ENCODE measurements around the gene PREP. TPM values are rescaled to one million over a fixed set of nuclear protein-coding genes. Genes with fewer than 3 reads are reported as not detected.

Gene PREP
- total RNA-seq, 2 experiments from 2014 or later, result 42.1 to 47.0 TPM

DNA sequence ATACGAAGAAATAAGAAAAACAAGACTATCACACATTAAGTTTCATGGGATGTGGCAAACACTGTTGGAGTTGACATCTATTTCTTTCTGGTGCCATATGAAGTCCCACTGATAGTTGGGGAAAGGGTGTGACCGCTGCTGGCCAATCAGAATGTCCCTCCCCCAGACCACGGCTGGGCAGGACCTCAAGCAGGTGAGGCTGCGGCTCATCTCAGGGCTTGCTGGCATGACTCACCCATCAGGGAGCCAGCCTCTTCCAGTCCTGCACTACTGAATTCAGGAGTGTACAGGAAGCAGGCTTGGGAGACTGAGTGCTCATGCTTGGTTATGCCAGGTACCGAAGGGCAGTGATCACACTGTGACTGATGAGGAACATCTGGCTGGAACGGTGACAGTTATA lies 18.9 kb downstream of the PREP start:
- H3K4me1 Mint-ChIP-seq, result peaks cover 26% of the 10 kb centered on the region
- DNase-seq, result no peak
- H3K36me3 Mint-ChIP-seq (ENCODE audit: low read depth), result peaks cover 23% of the 10 kb centered on the region
- CTCF ChIA-PET, result no interaction called here
- no peak overlapping the region for H3K4me3 Mint-ChIP-seq
- H3K27ac Mint-ChIP-seq, result no peak overlapping the region
- H3K9me3 Mint-ChIP-seq, result no peaks in the 10 kb centered on the region
- POLR2A ChIA-PET, result no interaction called here
- H3K27me3 Mint-ChIP-seq, result no peaks in the 10 kb centered on the region

DNA sequence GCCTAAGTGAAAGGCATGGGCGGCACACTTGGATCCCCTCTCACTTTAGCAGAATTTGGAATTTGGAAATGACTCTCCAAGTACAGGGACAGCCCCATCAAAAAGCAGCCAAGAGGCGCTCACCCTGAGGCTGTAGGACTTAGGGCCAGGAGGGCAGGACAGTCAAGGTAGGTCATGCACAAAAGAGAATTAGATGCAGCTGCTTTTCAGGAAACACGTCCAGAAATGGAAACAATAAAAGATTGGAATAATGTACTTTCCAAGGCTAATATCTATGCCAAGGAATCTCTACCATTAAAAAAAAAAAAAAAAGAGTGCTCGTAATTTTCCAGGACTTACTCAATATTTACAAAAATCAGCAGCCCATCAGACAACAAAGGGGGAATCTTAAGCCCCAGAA lies 19.9 kb downstream of the PREP start:
- ChIA-PET CTCF (interaction anchor here (0.6 to 0.7 kb wide), 2 partner anchors 210 to 484 kb away, joined by 3 to 4 read pairs; no protein-coding TSS in a partner anchor), POLR2A (no interaction called here)
- Mint-ChIP-seq H3K9me3 (no peaks in the 10 kb centered on the region), H3K36me3 (ENCODE audit: low read depth) (peaks cover 19% of the 10 kb centered on the region), H3K27me3 (no peaks in the 10 kb centered on the region), H3K27ac (no peak overlapping the region), H3K4me3 (no peak overlapping the region), H3K4me1 (peaks cover 31% of the 10 kb centered on the region)
- no peak for DNase-seq

DNA sequence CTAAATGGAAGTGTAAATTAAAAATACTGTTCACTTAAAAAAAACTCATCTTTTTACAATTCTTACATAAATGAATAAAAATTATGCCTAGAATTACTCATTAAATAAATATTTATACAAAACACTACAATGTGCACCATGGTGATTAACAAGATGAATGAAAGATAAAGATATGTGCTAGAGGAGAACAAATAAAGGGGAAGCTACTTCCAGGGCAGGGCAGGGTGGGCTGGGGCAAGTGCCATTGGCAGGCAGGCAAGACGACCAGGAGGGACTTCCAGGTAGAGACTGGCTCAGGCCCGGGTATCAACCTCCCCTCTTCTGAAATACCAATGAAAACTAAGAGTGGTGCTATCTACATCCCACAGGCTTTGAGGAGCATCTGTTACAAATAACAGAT lies 20.4 kb downstream of the PREP start:
- peaks cover 17% of the 10 kb centered on the region for H3K36me3 Mint-ChIP-seq (ENCODE audit: low read depth)
- no peak overlapping the region for H3K27ac Mint-ChIP-seq
- peaks cover 31% of the 10 kb centered on the region for H3K4me1 Mint-ChIP-seq
- no peak for DNase-seq
- H3K4me3 Mint-ChIP-seq, result no peak overlapping the region
- ChIA-PET POLR2A (no interaction called here), CTCF (no interaction called here)
- H3K9me3 Mint-ChIP-seq, result no peaks in the 10 kb centered on the region
- H3K27me3 Mint-ChIP-seq, result no peaks in the 10 kb centered on the region

DNA sequence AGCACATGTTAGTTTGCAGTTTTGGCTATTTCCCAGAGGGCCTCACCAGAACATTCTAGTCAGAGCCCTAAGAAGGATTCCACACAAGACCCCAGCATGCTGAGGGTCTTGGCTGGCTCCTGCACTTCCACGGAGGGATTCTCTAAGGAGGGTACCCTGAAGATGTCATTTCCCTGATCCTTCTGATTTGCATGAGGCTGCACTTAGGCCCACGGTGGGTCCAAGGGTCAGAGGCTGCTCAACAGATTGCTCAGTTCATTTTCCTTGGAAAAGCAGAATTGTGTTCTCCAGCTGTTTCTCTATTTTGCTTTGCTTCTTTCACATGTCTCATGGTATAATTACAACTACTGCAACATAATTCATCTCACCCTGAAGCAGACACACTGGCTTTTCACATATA lies 22.2 kb downstream of the PREP start:
- peaks cover 14% of the 10 kb centered on the region for H3K36me3 Mint-ChIP-seq (ENCODE audit: low read depth)
- peaks cover 31% of the 10 kb centered on the region for H3K4me1 Mint-ChIP-seq
- H3K27me3 Mint-ChIP-seq, result no peaks in the 10 kb centered on the region
- ChIA-PET CTCF (interaction anchor here (0.9 to 1.3 kb wide), 3 partner anchors 17 to 22 kb away, joined by 3 read pairs; partner anchors contain the start of gene PREP), POLR2A (no interaction called here)
- DNase-seq, result no peak
- no peaks in the 10 kb centered on the region for H3K9me3 Mint-ChIP-seq
- H3K27ac Mint-ChIP-seq, result no peak overlapping the region
- no peak overlapping the region for H3K4me3 Mint-ChIP-seq

DNA sequence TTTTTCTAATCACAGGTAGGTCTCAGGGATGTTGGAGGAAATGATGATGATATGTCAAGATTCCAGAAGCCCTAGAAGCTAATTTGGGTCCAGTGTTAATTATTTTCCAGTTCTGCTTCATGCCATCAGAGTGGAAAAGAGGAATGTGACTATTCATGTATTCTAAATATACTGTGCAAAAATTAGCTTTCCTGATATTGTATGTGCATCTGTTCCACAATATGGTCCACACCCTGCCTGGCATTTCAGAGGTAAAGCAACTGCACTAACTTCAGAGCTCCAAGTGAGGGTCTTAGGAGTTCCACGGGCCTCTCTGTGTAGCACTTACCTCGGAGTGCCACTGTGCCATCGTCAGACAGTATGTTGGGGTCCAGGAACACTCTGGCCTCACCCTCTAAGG lies 27.1 kb downstream of the PREP start:
- Mint-ChIP-seq H3K27ac (no peak overlapping the region), H3K36me3 (ENCODE audit: low read depth) (peaks cover 28% of the 10 kb centered on the region), H3K4me1 (peaks cover 13% of the 10 kb centered on the region), H3K9me3 (no peaks in the 10 kb centered on the region), H3K4me3 (no peak overlapping the region), H3K27me3 (no peaks in the 10 kb centered on the region)
- POLR2A ChIA-PET, result no interaction called here
- no peak for DNase-seq
- CTCF ChIA-PET, result interaction anchor here (1.2 kb wide), 1 partner anchor 13 kb away, joined by 3 read pairs; no protein-coding TSS in a partner anchor

DNA sequence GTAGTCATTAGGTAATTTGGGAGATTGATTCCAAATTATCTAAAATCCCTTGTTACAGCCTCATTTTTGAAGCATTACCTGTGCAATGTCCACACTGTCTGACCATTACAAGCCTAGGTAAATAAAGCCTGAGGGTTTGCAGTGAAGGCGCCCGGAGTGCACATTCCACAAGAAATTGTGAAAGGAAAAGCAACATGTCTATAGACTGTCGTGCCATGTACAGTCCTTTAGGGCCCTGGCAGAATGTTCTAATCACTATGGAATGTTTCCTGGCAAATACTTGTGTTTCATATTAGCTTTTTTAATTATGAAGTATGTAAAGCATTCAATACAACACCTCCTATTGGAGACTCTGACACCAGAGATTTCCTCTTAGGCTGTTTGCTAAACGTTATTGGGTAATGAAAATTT lies 28.9 kb downstream of the PREP start:
- no peak overlapping the region for H3K27ac Mint-ChIP-seq
- ChIA-PET CTCF (no interaction called here), POLR2A (no interaction called here)
- H3K36me3 Mint-ChIP-seq (ENCODE audit: low read depth), result peaks cover 40% of the 10 kb centered on the region
- no peaks in the 10 kb centered on the region for H3K27me3 Mint-ChIP-seq
- H3K4me3 Mint-ChIP-seq, result no peak overlapping the region
- no peaks in the 10 kb centered on the region for H3K9me3 Mint-ChIP-seq
- no peak for DNase-seq
- peaks cover 5% of the 10 kb centered on the region for H3K4me1 Mint-ChIP-seq

DNA sequence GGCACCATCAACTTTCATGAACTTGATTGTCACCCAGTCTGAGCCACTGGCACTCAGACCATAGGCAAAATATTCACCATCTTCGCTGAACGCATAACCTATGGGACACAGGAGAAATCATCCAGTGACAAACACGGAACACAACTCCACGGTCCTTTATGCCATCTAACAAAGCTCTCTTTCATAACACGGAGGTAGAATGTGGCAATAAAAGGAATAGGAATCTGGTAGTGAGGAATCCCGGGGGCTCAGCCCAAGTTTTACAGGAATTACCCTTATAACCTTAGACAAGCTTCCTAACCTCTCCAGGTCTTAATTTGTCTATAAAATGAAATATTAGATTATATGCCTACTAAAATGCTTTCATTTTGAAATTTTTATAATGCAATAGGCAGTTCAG lies 29.4 kb downstream of the PREP start:
- Mint-ChIP-seq H3K4me3 (no peak overlapping the region), H3K9me3 (no peaks in the 10 kb centered on the region), H3K27me3 (no peaks in the 10 kb centered on the region), H3K36me3 (ENCODE audit: low read depth) (peaks cover 44% of the 10 kb centered on the region), H3K4me1 (no peaks in the 10 kb centered on the region), H3K27ac (no peak overlapping the region)
- DNase-seq, result no peak
- CTCF ChIA-PET, result interaction anchor here (1.3 kb wide), 1 partner anchor 9 kb away, joined by 4 read pairs; no protein-coding TSS in a partner anchor
- POLR2A ChIA-PET, result no interaction called here

DNA sequence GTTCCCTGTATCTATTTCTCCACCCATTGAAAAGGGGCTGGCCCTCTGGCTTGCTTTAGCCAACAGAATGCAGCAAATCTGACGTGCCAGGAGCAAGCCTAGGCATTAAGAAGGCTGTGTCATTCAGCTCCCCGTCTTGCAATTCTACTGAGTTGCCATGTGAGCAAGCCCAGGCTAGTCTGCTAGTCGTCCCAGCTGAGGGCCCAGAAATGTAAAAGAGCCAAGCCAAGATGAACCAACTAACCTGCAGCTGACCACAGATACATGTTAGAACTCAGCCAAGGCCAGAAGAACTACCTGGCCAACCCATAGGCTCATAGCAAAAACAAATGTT lies 30.1 kb downstream of the PREP start:
- Mint-ChIP-seq H3K27me3 (no peaks in the 10 kb centered on the region), H3K27ac (no peak overlapping the region), H3K4me3 (no peak overlapping the region), H3K36me3 (ENCODE audit: low read depth) (peaks cover 49% of the 10 kb centered on the region), H3K9me3 (no peaks in the 10 kb centered on the region), H3K4me1 (no peaks in the 10 kb centered on the region)
- CTCF ChIA-PET, result interaction anchor here (1.3 kb wide), 1 partner anchor 8 kb away, joined by 4 read pairs; no protein-coding TSS in a partner anchor
- POLR2A ChIA-PET, result no interaction called here
- DNase-seq, result no peak

DNA sequence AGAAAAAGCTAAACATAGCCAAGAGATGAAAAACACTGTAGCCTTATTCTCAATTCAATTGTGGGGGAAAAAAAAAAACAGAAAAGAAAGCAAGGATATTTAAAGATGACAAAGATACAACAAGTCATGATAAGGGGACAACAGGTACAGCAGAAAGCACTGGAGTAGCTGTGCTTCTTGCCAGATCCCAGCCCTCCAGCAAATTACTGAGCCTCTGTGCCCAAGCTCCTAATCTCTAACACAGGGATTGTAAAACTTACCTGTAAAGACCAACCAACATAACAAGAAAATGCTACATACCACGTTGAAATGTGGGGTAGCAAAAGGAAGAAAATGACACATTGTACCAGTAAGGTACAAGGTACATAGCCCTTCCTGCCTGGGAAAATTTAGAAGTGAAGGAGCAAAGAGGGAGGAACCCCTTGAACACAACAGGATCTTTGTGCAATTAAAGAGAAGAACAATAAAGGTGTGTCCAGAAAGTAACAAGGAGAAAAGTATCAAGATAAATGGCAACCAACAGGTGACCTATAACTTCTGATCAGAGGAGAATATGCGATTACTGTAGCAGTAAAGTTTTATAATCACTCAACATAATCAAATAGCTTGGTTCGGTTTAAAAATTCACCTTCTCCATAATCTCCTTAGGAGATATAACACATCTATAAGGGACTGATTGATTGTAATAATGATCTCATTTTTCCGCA lies 30.6 kb downstream of the PREP start:
- Mint-ChIP-seq H3K27ac (no peak overlapping the region), H3K9me3 (no peaks in the 10 kb centered on the region), H3K36me3 (ENCODE audit: low read depth) (peaks cover 49% of the 10 kb centered on the region), H3K27me3 (no peaks in the 10 kb centered on the region), H3K4me1 (no peaks in the 10 kb centered on the region), H3K4me3 (no peak overlapping the region)
- DNase-seq, result no peak
- ChIA-PET POLR2A (interaction anchor here (0.8 kb wide), 1 partner anchor 9 kb away, joined by 5 read pairs; no protein-coding TSS in a partner anchor), CTCF (interaction anchor here (0.6 to 1.3 kb wide), 3 partner anchors 8 to 713 kb away, joined by 3 to 4 read pairs (median 4); no protein-coding TSS in a partner anchor)

DNA sequence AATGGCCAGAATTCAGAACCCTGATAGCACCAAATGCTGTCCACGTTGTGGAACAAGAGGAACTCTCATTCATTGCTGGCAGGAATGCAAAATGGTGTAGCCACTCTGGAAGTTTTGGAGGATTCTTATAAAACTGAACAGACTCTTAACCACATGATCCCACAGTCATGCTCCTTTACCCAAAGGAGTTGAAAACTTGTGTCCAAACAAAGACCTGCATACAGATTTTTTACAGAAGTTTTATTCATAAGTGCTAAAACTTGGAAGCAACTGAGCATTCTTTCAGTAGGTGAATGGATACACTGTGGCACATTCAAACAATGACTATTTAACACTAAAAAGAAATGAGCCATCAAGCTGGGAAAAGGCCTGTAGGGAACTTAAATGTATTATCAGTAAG lies 32.5 kb downstream of the PREP start:
- ChIA-PET POLR2A (no interaction called here), CTCF (no interaction called here)
- Mint-ChIP-seq H3K27ac (no peak overlapping the region), H3K36me3 (ENCODE audit: low read depth) (peaks cover 56% of the 10 kb centered on the region), H3K4me3 (no peak overlapping the region), H3K27me3 (no peaks in the 10 kb centered on the region), H3K9me3 (no peaks in the 10 kb centered on the region), H3K4me1 (peaks cover 1% of the 10 kb centered on the region)
- DNase-seq, result no peak

DNA sequence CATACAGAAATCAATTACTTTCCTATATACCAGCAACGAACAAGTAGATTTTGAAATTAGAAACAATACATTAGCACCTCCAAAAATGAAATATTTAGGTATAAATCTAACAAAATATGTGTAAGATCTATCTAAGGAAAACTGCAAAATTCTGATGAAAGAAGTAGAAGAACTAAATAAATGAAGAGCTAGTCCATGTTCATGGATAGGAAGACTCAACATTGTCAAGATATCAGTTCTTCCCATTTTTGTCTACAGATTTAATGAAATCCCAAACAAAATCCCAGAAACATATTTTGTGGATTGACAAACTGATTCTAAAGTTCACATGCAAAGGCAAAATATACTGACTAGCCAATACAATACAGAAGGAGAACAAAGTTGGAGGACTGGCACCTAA lies 33.7 kb downstream of the PREP start:
- Mint-ChIP-seq H3K9me3 (no peaks in the 10 kb centered on the region), H3K36me3 (ENCODE audit: low read depth) (peaks cover 52% of the 10 kb centered on the region), H3K4me3 (no peak overlapping the region), H3K27me3 (no peaks in the 10 kb centered on the region), H3K27ac (no peak overlapping the region), H3K4me1 (peaks cover 8% of the 10 kb centered on the region)
- POLR2A ChIA-PET, result no interaction called here
- CTCF ChIA-PET, result interaction anchor here (0.8 kb wide), 1 partner anchor 53 kb away, joined by 3 read pairs; no protein-coding TSS in a partner anchor
- no peak for DNase-seq

DNA sequence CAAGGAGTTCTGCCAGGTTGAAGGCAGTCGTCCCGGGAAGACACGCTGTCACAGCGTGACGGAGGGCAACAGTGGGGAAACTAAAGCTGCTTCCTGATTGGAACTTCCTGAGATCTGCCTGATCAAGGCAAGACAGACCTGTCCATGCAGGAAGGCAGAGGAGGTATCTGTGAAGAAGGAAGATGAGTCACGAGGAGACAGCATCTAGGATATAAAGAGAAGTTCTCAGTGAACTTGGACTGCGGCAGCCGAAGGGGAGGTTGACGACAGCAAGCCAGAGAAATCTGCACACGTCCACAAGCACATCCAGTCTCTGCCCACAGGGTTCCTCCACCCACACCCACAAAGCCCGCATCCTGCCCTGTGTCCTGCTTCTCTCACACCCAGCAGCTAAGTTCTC lies 38.6 kb downstream of the PREP start:
- DNase-seq, result no peak
- H3K27ac Mint-ChIP-seq, result no peak overlapping the region
- no peaks in the 10 kb centered on the region for H3K9me3 Mint-ChIP-seq
- ChIA-PET CTCF (interaction anchor here (0.7 to 1.7 kb wide), 3 partner anchors 8 to 39 kb away, joined by 3 to 4 read pairs (median 3); partner anchors contain the start of gene PREP), POLR2A (no interaction called here)
- no peak overlapping the region for H3K4me3 Mint-ChIP-seq
- no peaks in the 10 kb centered on the region for H3K27me3 Mint-ChIP-seq
- H3K4me1 Mint-ChIP-seq, result peaks cover 14% of the 10 kb centered on the region
- peaks cover 44% of the 10 kb centered on the region for H3K36me3 Mint-ChIP-seq (ENCODE audit: low read depth)

DNA sequence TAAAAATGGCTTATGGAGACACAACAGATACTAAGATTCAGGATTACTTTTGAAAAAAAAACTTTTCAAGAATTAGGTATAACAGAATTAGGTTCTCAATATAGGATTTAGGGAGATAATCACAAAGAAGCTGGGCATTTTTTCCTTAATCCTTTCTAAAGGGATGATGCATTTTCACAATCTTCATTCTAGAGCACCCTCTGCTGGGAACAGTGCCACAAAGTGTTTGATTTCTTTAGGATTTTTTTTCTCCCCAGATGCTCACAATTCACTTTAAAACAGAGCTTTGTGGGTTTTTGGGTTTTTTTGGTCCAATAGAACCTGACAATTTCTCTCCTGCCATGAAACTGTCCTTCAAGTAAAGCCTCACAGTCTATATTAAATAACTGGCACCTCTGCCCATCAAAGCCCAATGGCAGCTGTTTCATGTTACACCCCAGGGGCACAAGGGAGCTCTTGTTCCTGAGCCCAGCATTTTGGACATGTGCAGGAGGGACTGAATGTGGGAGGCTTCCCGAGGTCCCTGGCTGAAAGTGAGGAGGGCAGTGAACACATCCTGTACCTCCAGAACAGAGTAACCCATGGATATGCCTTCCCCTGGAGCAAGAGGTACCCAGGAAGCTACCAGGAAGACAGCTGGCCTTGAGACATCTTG lies 39.7 kb downstream of the PREP start:
- no peak overlapping the region for H3K27ac Mint-ChIP-seq
- H3K4me3 Mint-ChIP-seq, result no peak overlapping the region
- ChIA-PET POLR2A (interaction anchor here (0.9 kb wide), 1 partner anchor 9 kb away, joined by 5 read pairs; no protein-coding TSS in a partner anchor), CTCF (interaction anchor here (0.5 to 0.7 kb wide), 2 partner anchors 9 to 1638 kb away, joined by 3 read pairs; no protein-coding TSS in a partner anchor)
- H3K9me3 Mint-ChIP-seq, result no peaks in the 10 kb centered on the region
- DNase-seq, result no peak
- H3K36me3 Mint-ChIP-seq (ENCODE audit: low read depth), result peaks cover 40% of the 10 kb centered on the region
- peaks cover 14% of the 10 kb centered on the region for H3K4me1 Mint-ChIP-seq
- no peaks in the 10 kb centered on the region for H3K27me3 Mint-ChIP-seq

All from activated CD4-positive, alpha-beta T cell treated with anti-CD3 and anti-CD28 coated beads, Interleukin-2, amount 10 ng/mL, durations not matched to agents 7 days and 5 days (primary cell).